Smooth muscle cell (in vitro differentiated cells): Measurements from ENCODE around the gene PKP1. TPM values are rescaled to one million over a fixed set of nuclear protein-coding genes. Genes with fewer than 3 reads are reported as not detected.

Experiments
- DNase-seq: peaks from one replicate; lab custom pipeline; 2025; ENCODE audit not compliant: unreplicated experiment; lab: John Stamatoyannopoulos, UW
- H2AFZ ChIP-seq: fragments of 200-600 bp; sonication (generic); 2 replicates; pipeline ENCODE4 v1.6.0; 2016; ENCODE audit warnings: antibody characterized with exemption, low read depth, mild to moderate bottlenecking
- H3F3A ChIP-seq: fragments of 200-600 bp; sonication (generic); 2 replicates; pipeline ENCODE4 v1.6.0; 2017; ENCODE audit warnings: antibody characterized with exemption, low read depth
- H3K27ac ChIP-seq: fragments of 200-600 bp; sonication (generic); 2 replicates; pipeline ENCODE4 v1.5.1; 2016; ENCODE audit warnings: low read depth, mild to moderate bottlenecking
- H3K27me3 ChIP-seq: fragments of 200-600 bp; sonication (generic); 2 replicates; pipeline ENCODE4 v1.6.1; 2016; ENCODE audit warnings: low read depth, mild to moderate bottlenecking
- H3K36me3 ChIP-seq: fragments of 200-600 bp; sonication (generic); 2 replicates; pipeline ENCODE4 v1.5.1; 2016; ENCODE audit warnings: low read depth
- H3K4me1 ChIP-seq: fragments of 200-600 bp; sonication (generic); 2 replicates; pipeline ENCODE4 v1.5.1; 2016; ENCODE audit warnings: low read depth
- H3K4me2 ChIP-seq: fragments of 200-600 bp; sonication (generic); 2 replicates; pipeline ENCODE4 v1.6.0; 2016; ENCODE audit warnings: mild to moderate bottlenecking
- H3K4me3 ChIP-seq: fragments of 200-600 bp; sonication (generic); 2 replicates; pipeline ENCODE4 v1.5.1; 2016; ENCODE audit warnings: mild to moderate bottlenecking
- H3K79me2 ChIP-seq: fragments of 200-600 bp; sonication (generic); 2 replicates; pipeline ENCODE4 v1.6.0; 2016; ENCODE audit warnings: low read depth, mild to moderate bottlenecking
- H3K9ac ChIP-seq: fragments of 200-600 bp; sonication (generic); 2 replicates; pipeline ENCODE4 v1.6.0; 2016; ENCODE audit warnings: low read depth
- H3K9me3 ChIP-seq: fragments of 200-600 bp; sonication (generic); replicated peaks from 2 replicates; pipeline ENCODE4 v1.5.1; 2016; ENCODE audit warnings: low read depth
- H4K20me1 ChIP-seq: fragments of 200-600 bp; sonication (generic); 2 replicates; pipeline ENCODE4 v1.6.0; 2016; ENCODE audit warnings: low read depth
- CTCF ChIP-seq: fragments of 200-600 bp; sonication (generic); IDR thresholded peaks from 2 replicates; pipeline ENCODE4 v1.5.1; 2017; ENCODE audit warnings: borderline replicate concordance, mild to moderate bottlenecking, antibody characterized with exemption; ENCODE audit not compliant: insufficient read depth, poor library complexity, severe bottlenecking
- WGBS: methylation state at CpG from one replicate; pipeline ENCODE4 v1.1.7; 2016; ENCODE audit warnings: low lambda C conversion rate; 5-methylcytosine and 5-hydroxymethylcytosine counted together
- polyA plus RNA-seq: library from polyadenylated mRNA; unstranded; fragments of >200 nt; fragmentation: Nextera tagmentation; extraction: Ambion mirVana; gene quantifications from 2 replicates; pipeline ENCODE4 v1.2.1, GENCODE V29; 2016
- total RNA-seq: library from RNA; depleted of rRNA; stranded (reverse); fragments of >200 nt; gene quantifications from 2 replicates; pipeline ENCODE4 v1.2.3, GENCODE V29; 2014

The PKP1 gene
- total and polyA plus RNA-seq, 2 experiments from 2014 or later: 26.9 to 52.5 TPM

- no peak overlapping the region for H2AFZ ChIP-seq
- H4K20me1 ChIP-seq: no peaks in the 10 kb centered on the region
- H3K9me3 ChIP-seq: no peaks in the 10 kb centered on the region
- DNase-seq: no peak
- no peak overlapping the region for H3K4me2 ChIP-seq
- H3K4me1 ChIP-seq: no peaks in the 10 kb centered on the region
- no peaks in the 10 kb centered on the region for H3F3A ChIP-seq
- TF ChIP-seq CTCF: no peak
- no peak overlapping the region for H3K4me3 ChIP-seq
- 97% methylated on average over 9 of the region's 9 CpGs for WGBS
- no peak overlapping the region for H3K27ac ChIP-seq
- no peaks in the 10 kb centered on the region for H3K36me3 ChIP-seq
- H3K27me3 ChIP-seq: no peaks in the 10 kb centered on the region
- H3K9ac ChIP-seq: no peak overlapping the region
- H3K79me2 ChIP-seq: no peaks in the 10 kb centered on the region
These were observed 53.6 kb downstream of the PKP1 start for GRCh38 chr1:201336711-201337450.

GRCh38 chr1:201341377-201341776 lies 58.1 kb downstream of the PKP1 start:
- no peak for TF ChIP-seq CTCF
- DNase-seq: no peak
- no peaks in the 10 kb centered on the region for H3F3A ChIP-seq

GRCh38 chr1:201344206-201345080 lies 61.1 kb downstream of the PKP1 start:
- Histone ChIP-seq H4K20me1 (no peaks in the 10 kb centered on the region), H3K4me2 (no peak overlapping the region), H3K4me1 (peaks cover 4% of the 10 kb centered on the region), H3K79me2 (no peaks in the 10 kb centered on the region), H3K27me3 (no peaks in the 10 kb centered on the region), H3K9ac (no peak overlapping the region), H3F3A (no peaks in the 10 kb centered on the region), H3K27ac (no peak overlapping the region), H3K36me3 (no peaks in the 10 kb centered on the region), H3K4me3 (no peak overlapping the region), H2AFZ (no peak overlapping the region), H3K9me3 (no peaks in the 10 kb centered on the region)
- no peak for TF ChIP-seq CTCF
- DNase-seq: no peak
- WGBS: 77% methylated on average over 7 of the region's 7 CpGs

More at GRCh38 chr1:201341377-201341776, 58.1 kb downstream of the PKP1 start:
- 100% methylated on average over 1 of the region's 1 CpG for WGBS
- Histone ChIP-seq H4K20me1 (no peaks in the 10 kb centered on the region), H3K4me3 (no peak overlapping the region), H3K9ac (no peak overlapping the region), H3K27me3 (no peaks in the 10 kb centered on the region), H3K4me1 (no peaks in the 10 kb centered on the region), H3K36me3 (no peaks in the 10 kb centered on the region), H3K79me2 (no peaks in the 10 kb centered on the region), H3K9me3 (no peaks in the 10 kb centered on the region), H3K4me2 (no peak overlapping the region), H2AFZ (no peak overlapping the region), H3K27ac (no peak overlapping the region)
